Adrenal gland (tissue), 5 donors: Measurements from ENCODE around the gene SLC23A3.
A peak's percentile ranks its signal among the peaks of the same experiment; 100 is the strongest.

Experiments used
- POLR2A ChIP-seq, 2 donors: fragments of 450-650 bp; IDR thresholded peaks; one replicate each; pipeline ENCODE4 v1.6.1; 2017; ENCODE audit warnings: antibody characterized with exemption in 2 of 2, mild to moderate bottlenecking in 2 of 2, moderate library complexity in 1 of 2
- TF ChIP-seq, protein P1 (sequence below), 6 experiments: fragments of 450-650 bp in 4 of 6; fragments of 200-600 bp in 2 of 6; sonication (generic) in 1 of 6; IDR thresholded peaks; 1 replicate in 5 of 6; 2 replicates in 1 of 6; pipeline versions ENCODE4 v1.5.1 to v1.8.0; 2016 to 2021; ENCODE audit warnings: antibody characterized with exemption in 6 of 6, mild to moderate bottlenecking in 2 of 6, moderate library complexity in 1 of 6
- donor health status: DM: no; HTN: no; CAD: no.

DNA sequence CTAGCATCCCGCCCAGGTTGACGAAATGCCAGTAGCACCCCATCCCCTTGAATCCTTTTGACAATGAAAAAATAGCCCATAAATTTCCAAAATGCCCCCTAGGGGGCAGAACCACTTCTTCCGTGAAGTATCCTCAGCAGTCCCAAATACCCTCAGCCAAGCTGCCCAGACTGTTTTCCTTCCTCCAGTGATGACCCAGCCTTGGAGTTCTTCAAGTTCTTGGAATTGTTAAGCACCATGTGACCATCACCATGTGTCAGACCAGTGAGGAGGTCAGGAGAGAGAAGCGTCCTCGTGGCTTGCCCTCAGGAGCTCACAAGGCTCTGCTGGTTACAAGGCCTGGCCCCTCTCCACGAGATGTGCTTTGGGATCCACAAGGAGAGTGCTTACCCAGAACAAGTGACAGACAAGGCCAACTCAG lies 1.4 kb upstream of the SLC23A3 start:
- TF ChIP-seq, protein P1, sequence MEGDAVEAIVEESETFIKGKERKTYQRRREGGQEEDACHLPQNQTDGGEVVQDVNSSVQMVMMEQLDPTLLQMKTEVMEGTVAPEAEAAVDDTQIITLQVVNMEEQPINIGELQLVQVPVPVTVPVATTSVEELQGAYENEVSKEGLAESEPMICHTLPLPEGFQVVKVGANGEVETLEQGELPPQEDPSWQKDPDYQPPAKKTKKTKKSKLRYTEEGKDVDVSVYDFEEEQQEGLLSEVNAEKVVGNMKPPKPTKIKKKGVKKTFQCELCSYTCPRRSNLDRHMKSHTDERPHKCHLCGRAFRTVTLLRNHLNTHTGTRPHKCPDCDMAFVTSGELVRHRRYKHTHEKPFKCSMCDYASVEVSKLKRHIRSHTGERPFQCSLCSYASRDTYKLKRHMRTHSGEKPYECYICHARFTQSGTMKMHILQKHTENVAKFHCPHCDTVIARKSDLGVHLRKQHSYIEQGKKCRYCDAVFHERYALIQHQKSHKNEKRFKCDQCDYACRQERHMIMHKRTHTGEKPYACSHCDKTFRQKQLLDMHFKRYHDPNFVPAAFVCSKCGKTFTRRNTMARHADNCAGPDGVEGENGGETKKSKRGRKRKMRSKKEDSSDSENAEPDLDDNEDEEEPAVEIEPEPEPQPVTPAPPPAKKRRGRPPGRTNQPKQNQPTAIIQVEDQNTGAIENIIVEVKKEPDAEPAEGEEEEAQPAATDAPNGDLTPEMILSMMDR (IDR thresholded peaks at IDR 0.05) = peak; percentile 55 to 69 (median 62)
- peak in 1 of 2 donors; percentile 53 for TF ChIP-seq POLR2A (IDR thresholded peaks at IDR 0.05)
